ENCODE results near the gene MYO1G.

The MYO1G gene

DNA sequence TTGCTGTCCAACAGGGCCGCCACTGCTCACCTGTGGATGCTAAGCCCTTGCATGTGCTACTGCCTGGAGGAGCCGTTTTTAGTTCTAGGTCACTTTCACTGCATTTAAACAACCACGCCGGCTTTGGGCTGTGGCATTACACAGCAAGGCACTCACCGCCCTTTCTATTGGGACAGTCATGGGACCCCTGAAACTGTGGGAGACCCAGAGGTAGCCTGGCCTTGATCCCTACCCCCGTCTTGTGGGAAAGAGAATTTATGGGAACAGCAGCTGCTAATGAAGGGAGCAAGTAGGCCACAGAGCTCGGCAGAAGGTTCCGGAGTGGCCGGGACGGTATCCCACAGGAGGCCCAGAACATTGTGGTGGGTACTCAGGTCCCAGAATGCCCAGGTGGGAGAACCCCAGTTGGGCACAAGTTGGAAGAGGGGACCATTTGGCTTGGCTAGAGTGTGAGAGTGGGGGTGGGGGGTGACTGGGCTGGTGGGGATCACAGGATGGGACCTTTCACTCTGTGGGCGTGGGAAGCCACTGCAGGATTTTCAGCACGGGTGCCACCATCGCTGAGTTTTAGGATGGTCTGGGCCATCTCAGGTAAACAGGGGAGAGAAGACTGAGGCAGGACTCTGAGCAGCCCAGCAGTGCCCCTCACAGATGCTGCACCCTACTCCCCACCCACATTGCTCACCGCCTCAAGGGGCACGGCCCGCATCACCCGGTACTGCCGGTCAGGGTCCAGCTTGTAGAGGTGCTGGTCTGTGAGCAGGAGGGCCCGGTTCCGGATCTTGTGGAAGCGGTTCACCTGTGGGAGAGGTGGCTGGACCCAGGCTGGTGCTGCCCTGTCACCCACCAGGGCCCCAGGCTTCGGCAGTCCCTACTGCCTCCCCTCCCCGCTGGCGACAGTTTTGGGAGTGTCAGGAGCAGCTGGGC is 15.2 kb downstream of the MYO1G start:
- TF ChIP-seq TAF1 (IDR thresholded peaks at IDR 0.05; ENCODE audit: borderline replicate concordance, low read depth, low read length) (no peak), POLR2AphosphoS5 (IDR thresholded peaks at IDR 0.05; ENCODE audit: low read depth, low read length) (no peak), POLR2A (IDR thresholded peaks at IDR 0.05; ENCODE audit: low read depth, low read length) (peak; percentile 36)
- FAIRE-seq (no peak), DNase-seq (ENCODE audit: insufficient read length) (no peak)

DNA sequence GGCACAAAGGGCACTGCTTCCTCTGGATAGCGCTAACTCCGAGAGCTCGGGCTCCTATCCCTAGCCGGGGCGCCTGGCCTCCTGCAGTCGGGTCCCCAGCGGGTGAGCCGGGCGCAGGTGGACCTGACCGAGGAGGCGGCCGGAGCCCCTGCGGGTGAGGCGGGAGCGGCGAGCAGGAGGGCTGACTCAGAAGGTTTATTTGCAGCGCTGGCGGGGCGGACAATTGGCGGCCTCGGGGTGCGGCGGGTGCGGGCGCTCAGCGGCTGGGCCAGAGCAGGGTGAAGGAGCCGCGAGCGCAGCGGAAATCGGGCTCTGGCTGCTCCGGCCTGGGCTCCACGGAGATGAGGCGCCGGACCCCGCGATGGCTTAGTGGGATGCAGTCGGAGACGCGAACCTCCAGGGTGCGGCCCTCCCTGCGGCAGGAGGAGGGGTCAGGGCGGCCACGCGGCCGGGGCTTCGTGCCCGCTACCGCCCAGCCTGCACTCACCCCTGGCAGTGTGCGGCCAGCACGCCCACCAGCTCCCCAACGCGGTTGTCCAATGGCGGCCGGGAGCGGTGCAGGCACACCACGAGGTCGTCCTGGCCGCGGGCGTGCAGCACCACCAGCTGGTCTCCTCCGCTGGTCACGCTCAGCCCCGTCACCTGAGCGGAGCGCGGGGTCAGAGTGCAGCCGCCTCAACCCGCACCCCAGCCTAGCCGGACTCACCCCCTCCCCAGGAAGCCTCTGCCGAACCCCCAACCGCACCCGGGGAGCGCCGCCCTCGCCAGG is 16.1 kb downstream of the MYO1G start:
- FAIRE-seq (no peak), DNase-seq (ENCODE audit: insufficient read length) (no peak)
- TF ChIP-seq POLR2AphosphoS5 (IDR thresholded peaks at IDR 0.05; ENCODE audit: low read depth, low read length) (no peak; the same call in 1 of the 2 replicates), POLR2A (IDR thresholded peaks at IDR 0.05; ENCODE audit: low read depth, low read length) (no peak; the same call in 1 of the 2 replicates), TAF1 (IDR thresholded peaks at IDR 0.05; ENCODE audit: borderline replicate concordance, low read depth, low read length) (no peak)

DNA sequence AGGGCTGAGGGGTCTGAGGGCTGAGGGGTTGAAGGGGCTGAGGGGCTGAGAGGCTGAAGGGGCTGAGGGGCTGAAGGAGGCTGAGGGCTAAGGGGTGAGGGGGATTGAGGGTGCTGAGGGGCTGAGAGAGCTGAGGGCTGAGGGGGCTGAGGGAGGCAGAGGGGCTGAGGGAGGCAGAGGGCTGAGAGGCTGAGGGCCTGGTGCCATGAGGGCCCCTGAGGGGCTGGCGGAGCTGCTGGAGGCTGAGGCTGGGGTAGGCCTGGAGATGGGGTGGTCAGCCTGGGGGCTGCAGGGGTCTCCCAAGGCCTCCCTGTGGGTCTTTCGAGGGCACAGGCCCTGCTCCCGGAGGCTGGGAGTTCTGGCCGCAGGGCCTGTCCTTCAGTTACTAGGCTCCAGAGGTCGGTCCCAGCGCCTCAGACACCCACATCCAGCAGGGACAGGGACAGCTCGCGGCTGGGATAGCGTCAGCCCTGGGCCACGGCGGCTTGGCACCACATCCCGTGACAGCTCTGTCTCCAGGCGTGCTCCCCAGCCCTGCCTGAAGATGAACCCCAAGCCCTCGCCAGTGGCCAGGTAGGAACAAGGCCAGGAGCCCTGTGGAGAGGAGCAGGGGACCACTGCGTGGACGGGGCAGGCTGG is 16.9 kb downstream of the MYO1G start:
- TF ChIP-seq TAF1 (IDR thresholded peaks at IDR 0.05; ENCODE audit: borderline replicate concordance, low read depth, low read length) (no peak), POLR2AphosphoS5 (IDR thresholded peaks at IDR 0.05; ENCODE audit: low read depth, low read length) (peak; percentile 92), POLR2A (IDR thresholded peaks at IDR 0.05; ENCODE audit: low read depth, low read length) (peak; percentile 76)
- no peak for DNase-seq (ENCODE audit: insufficient read length)
- FAIRE-seq: no peak

DNA sequence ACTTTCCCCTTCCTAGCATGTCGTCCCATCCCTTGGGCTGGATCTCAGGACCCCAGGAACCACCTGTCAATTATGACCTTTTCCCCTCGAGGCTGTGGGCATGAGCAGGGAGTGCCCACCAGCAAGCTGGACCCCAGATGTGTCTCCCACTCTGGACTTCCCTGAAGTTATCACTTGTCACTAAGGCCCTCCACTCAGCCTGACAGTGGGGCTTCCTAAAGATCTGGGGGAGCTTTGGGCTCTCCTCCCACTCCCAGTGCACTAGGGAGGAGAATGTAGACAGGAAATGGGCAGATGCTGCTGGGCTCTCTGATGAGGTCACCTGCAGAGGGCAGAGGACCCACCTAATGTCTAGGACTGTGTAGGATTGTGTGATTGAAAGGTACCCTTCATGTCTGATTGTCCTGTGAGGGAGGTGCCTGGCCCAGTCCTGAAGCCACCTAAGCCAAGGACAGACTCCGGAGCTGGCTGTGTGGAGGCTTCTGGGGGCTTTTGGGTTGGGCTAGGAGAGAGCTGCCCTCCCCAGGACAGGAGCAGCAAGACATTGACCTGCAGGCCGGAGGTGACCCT is 18.7 kb downstream of the MYO1G start:
- TF ChIP-seq POLR2A (IDR thresholded peaks at IDR 0.05; ENCODE audit: low read depth, low read length) (no peak), TAF1 (IDR thresholded peaks at IDR 0.05; ENCODE audit: borderline replicate concordance, low read depth, low read length) (no peak), POLR2AphosphoS5 (IDR thresholded peaks at IDR 0.05; ENCODE audit: low read depth, low read length) (no peak)
- no peak for DNase-seq (ENCODE audit: insufficient read length)
- no peak for FAIRE-seq

DNA sequence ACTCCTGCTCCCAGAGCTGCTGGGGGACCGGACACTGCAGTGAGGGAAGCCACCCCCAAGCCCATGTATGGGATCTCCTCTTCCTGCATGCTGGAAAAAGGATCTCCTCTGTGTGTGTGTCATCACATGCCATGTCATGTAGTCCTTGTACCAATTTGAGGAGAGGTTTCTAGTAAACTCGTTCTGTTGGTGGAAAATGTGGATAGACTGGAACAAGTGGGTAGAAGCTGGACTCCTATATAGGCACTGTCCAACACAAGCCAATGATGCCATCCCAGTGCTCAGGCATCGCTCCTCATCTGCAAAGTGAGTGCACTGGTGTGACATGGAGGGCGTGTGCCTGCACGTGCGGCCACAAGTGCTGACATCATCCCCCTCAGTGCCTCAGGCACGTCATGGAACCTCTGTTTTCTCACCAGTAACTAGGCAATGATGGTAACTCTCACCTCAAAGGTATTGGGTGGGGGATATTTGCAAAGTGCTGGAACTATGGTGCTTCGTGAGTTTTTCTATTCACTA is 19.3 kb downstream of the MYO1G start:
- DNase-seq (ENCODE audit: insufficient read length) (no peak), FAIRE-seq (peak; percentile 36)

DNA sequence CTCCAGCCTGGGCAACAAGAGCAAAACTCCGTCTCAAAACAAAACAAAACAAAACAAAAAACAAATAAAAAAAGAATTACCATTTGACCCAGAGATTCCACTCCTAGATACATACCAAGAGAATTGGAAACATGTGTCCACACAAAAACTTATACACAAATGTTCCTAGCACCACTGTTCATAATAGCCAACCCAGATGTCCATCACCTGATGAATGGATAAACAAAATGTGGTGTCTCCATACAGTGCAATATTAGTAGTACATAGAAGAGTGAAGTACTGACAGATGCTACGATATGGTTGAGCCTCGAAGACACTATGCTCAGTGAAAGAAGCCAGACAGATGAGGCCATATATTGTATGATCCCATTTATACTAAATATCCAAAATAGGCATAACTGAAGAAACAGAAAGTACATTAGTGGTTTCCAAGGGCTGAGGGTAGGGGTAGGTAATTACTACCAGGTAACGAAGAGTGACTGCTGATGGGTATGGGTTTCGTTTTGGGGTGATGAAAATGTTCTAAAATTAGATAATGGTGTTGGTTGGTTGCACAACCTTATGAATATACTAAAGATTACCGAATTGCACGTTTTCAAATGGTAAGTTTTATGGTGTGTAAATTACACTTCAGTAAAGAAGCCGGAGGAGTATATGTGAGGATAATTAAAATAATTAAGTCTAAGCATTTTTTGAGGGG is 20.0 kb downstream of the MYO1G start:
- TF ChIP-seq TAF1 (IDR thresholded peaks at IDR 0.05; ENCODE audit: borderline replicate concordance, low read depth, low read length) (no peak), POLR2A (IDR thresholded peaks at IDR 0.05; ENCODE audit: low read depth, low read length) (no peak), POLR2AphosphoS5 (IDR thresholded peaks at IDR 0.05; ENCODE audit: low read depth, low read length) (no peak)
- FAIRE-seq: peak; percentile 61
- no peak for DNase-seq (ENCODE audit: insufficient read length)

More for the DNA sequence above, 19.3 kb downstream of the MYO1G start:
- TF ChIP-seq POLR2AphosphoS5 (IDR thresholded peaks at IDR 0.05; ENCODE audit: low read depth, low read length) (peak; percentile 90), TAF1 (IDR thresholded peaks at IDR 0.05; ENCODE audit: borderline replicate concordance, low read depth, low read length) (no peak), POLR2A (IDR thresholded peaks at IDR 0.05; ENCODE audit: low read depth, low read length) (peak; percentile 68)

DNA sequence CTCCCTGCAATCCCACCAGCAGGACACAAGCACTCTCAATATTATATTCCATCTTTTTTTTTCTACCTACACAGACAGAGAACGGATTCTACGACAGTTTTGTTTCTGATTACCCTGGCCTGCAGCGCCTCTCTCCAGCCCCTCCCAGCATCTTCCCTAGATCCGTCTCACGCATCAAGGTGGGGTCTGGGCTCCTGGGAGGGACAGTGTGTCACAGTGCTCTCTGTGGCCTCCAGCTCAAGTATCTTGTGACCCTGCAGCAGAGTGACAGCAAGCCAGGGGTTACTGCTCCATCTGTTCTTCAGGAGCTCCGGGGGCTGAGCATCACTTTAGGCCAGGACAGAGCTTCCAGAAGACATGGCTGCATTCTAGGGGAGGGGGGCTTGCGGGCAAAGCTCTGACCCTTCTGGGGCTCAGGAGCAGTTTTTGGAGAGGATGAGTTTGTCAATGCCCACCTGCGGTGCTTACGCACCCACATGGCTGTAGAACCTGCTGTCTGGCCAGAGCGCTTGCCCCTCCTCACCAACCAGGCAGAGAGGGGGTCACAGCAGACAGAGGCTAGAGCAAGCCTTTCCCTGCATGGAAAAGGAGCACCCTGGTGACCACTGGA is 22.6 kb downstream of the MYO1G start:
- no peak; the same call in none of the 2 replicates for TF ChIP-seq POLR2A (IDR thresholded peaks at IDR 0.05; ENCODE audit: low read depth, low read length)
- TF ChIP-seq POLR2AphosphoS5 (IDR thresholded peaks at IDR 0.05; ENCODE audit: low read depth, low read length): peak; percentile 24; the same call in 1 of the 2 replicates
- FAIRE-seq: no peak
- no peak for DNase-seq (ENCODE audit: insufficient read length)

DNA sequence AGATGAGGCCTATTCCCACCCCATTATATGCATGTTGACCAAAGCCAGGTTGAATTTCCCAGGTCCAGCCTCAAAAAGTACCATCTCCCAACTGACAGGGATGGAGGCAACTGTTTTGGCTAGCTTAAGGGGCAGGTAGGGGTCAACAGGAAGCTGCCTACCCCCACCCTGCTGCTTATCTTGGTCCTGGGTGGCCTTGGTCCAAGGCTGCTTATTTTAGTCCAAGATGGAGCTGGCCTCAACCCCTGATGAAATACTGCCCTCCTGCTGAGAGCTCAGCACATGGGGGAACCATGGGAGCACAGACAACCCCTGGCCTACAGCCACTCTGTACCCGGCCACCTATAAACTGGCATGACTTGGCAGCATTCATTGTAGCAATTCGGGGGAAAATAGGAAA is 23.1 kb downstream of the MYO1G start:
- TF ChIP-seq TAF1 (IDR thresholded peaks at IDR 0.05; ENCODE audit: borderline replicate concordance, low read depth, low read length): no peak
- TF ChIP-seq POLR2AphosphoS5 (IDR thresholded peaks at IDR 0.05; ENCODE audit: low read depth, low read length): no peak
- TF ChIP-seq POLR2A (IDR thresholded peaks at IDR 0.05; ENCODE audit: low read depth, low read length): no peak
- FAIRE-seq (no peak), DNase-seq (ENCODE audit: insufficient read length) (no peak)

DNA sequence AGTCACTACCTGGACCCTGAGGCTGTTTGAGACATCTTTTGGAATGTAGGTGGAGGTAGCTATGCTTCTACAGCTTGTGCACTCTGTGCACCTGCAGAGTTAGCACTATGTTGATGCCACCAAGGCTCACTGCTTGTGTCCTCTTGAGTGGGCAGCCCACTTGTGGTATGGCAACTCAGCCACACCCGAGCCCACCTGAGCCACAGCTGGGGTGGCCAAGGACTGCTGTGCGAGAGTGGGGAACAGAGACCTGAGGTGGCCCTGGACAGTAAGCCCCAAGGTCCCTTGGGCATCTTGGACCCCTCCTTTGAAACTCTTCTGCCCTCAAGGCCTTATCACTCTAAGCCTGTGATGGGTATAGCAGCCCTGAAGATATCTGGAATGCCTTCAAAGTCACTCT is 25.7 kb downstream of the MYO1G start:
- DNase-seq (ENCODE audit: insufficient read length) (no peak), FAIRE-seq (no peak)
- TF ChIP-seq TAF1 (IDR thresholded peaks at IDR 0.05; ENCODE audit: borderline replicate concordance, low read depth, low read length) (no peak), POLR2AphosphoS5 (IDR thresholded peaks at IDR 0.05; ENCODE audit: low read depth, low read length) (no peak), POLR2A (IDR thresholded peaks at IDR 0.05; ENCODE audit: low read depth, low read length) (no peak)

DNA sequence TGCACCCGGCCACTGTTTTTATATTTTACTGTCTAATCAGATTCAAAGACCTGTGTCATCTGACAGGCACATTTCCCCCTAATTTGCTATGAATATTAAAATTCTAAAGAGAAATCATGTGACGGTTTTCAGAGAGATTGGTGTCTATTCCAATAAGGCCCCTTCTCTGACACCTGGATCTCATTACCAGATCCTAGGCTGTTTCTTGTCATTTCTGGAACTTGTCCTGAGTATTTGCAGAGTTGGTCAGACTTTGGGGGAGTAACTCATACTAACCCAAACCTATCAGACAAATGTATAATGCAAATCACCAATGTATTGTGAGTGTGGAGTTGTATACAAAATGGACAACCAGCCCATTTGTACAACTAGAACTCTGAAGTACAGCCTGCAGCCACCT is 29.5 kb downstream of the MYO1G start:
- DNase-seq (ENCODE audit: insufficient read length) (no peak), FAIRE-seq (no peak)
- TF ChIP-seq POLR2A (IDR thresholded peaks at IDR 0.05; ENCODE audit: low read depth, low read length) (no peak), TAF1 (IDR thresholded peaks at IDR 0.05; ENCODE audit: borderline replicate concordance, low read depth, low read length) (no peak), POLR2AphosphoS5 (IDR thresholded peaks at IDR 0.05; ENCODE audit: low read depth, low read length) (no peak)
